Activated T-cell treated with anti-CD3 and anti-CD28 coated beads, Interleukin-2, amount 50 U/mL, for 1 hour (primary cell): Measurements from ENCODE around the gene ADRA2B.

Source experiments
- DNase-seq: peaks from one replicate; pipeline ENCODE4 v3.0.0-alpha.2; 2020

The ADRA2B gene

DNA sequence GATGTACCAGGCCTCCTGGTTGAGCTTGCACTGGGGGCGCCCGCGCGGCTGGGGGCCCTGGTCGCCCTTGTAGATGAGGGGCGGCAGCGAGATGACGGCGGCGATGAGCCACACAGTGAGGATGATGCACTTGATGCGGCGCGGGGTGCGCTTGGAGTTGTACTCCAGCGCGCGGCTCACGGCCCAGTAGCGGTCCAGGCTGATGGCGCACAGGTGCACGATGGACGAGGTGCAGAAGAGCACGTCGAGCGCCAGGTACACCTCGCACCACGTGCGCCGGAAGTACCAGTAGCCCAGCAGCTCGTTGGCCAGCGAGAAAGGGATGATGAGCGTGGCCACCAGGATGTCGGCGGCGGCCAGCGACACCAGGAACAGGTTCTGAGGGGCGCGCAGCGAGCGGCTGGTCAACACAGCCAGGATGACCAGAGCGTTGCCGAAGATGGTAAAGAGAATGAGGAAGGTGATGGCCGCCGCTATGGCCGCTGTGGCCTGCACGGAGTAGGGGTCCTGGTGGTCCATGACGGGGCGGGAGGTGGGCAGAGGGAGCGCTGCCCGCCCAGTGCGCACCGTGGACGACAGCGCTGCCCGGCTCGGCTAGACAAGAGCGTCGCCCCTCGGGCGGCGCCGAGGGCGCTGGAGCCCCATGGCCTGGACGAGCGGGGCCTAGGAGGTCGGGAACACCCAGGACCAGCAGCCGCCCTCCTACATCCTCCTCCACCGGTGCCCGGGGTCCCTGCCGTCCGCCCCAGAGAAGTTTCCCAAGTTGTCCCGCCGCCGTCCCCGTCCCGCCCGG lies 544 bp downstream of the ADRA2B start:
- DNase-seq, result peak; percentile 18

- DNase-seq, result peak; percentile 18
Measured at GRCh38 chr2:96114903-96115581, 1.3 kb downstream of the ADRA2B start.

- DNase-seq, result peak; percentile 16
Measured at GRCh38 chr2:96114546-96114902, 1.8 kb downstream of the ADRA2B start.

- peak; percentile 10 for DNase-seq
Measured at GRCh38 chr2:96113951-96114350, 2.4 kb downstream of the ADRA2B start.

- peak; percentile 32 for DNase-seq
Measured at GRCh38 chr2:96113367-96113677, 3.0 kb downstream of the ADRA2B start.

DNA sequence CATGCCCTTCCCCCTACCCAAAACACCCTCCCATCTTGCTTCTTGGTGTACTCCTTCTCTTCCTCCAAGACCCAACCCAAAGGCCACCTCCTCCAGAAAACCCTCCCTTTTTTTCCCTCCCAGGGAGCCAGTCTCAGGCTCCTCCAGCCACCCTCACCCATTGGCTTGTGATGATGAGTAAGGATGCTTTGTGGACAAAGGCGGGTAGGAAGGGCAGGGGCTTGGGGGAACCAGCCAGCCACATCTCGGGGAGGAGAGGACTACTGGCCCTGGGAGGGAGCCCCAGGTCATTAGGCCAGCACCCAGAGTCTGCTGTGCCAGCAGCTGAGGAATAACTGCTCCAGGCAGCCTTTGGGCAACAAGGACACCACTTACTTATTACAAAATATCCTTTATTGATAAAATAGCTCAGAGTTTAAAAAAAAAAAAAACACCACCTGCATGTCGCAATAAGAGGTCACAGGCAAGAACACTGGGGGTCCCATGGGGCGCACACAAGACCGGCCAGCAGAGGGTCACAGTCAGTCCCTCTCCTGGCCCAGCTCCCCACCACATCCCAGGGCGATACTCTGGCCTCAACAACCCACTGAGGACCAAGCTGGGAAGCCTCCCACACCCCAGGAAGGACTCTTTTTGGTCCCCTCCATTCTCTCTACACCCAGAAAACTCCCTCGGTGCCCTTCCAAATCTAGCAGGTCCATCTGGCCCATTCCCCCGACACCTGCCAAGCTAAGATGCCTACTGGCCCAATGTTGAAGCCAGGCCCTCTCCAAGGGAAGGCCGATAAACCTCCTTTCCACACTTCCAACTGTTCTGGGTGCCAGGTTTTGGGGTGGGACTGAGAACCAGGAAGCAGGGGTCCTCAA lies 3.6 kb downstream of the ADRA2B start:
- DNase-seq, result peak; percentile 6

DNA sequence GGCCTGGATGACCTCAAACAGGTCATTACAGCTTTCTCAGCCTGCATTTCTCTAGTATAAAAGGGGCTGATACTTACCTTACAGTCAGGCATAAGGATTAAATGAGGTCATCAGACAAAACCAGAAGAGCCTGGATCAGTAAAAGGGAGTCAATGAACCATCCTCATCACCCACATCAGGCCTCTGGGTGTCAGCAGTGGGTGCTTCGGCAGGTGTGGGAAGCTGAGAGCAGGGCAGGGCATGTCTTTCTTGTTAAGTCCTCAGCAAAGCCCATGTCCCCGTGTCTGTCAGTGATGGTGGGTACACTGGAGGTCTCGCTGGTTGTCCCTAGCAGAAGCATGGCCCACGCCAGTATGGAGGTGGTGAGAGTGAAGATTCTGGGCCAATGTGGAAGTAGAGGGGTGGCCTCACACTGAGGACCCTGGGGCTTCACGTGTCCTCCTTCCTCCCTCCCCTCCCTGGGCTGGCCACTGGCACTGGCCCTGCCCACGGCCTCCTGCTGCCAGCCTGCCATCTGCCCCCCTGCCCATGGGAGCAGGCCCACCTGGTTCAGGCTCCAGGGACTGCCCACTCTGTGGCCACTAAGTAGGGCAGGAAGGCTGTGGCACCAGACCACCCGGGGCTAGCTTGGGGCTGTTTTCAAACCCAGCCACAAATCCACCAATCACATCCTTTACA lies 4.4 kb downstream of the ADRA2B start:
- DNase-seq, result no peak

GRCh38 chr2:96111257-96111640 lies 5.1 kb downstream of the ADRA2B start:
- no peak for DNase-seq

DNA sequence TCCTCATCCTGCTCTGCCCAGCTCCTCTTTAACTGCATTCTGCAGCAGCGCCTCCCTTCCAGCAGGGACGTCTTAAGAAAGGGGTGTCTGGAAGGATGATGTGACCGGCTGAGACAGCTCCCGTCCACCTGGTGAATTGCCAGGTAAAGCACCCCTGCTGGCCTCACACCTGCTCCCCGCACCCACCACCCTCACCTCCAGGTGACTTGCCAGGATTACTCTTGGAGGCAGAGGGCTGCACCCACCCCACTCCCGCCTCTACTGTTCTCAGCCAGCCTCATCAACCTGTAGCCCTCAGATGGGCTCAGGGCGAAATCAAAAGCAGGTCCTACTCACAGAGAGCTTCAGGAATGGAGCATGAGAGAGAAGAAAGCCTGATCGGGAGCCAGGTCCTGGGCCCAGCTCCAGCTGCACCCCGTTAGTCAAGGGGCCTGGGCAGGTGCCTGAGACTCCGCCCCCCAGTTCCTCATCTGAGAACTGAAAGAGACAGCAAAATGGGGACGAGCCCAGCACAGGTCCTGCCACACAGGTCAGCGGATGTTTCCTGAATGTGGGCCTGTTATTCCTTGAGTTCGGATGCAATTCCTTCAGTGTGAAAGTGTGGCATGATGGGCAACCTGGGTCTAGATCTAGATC lies 5.6 kb downstream of the ADRA2B start:
- DNase-seq, result peak; percentile 14

DNA sequence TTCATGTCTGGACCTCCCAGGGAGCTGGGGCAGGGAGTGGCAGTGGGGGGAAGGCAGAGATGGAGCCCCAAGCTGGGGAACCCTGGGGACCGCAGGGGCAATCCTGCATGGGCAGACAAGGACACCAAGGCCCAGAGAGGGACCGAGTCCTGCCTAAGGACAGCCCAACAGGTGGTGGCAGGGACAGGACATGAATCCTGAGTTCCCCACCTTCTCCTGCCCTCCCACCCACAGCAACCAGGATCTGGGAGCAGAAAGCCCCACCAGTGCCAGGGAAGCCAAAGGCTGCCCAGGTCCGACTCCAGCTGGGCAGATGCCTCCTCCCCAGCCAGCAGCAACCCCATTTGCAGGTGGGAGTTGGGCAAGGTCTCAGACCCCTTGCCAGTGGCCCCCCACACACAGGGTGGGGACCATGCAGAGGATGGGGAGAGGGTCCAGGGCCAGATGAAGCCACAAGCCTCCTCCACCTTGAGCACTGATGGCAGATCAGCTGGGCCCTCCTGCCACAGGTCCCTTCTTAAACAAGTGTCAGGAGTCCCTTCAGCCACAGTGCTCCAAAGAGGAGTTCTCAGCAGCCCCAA lies 6.3 kb downstream of the ADRA2B start:
- no peak for DNase-seq

DNA sequence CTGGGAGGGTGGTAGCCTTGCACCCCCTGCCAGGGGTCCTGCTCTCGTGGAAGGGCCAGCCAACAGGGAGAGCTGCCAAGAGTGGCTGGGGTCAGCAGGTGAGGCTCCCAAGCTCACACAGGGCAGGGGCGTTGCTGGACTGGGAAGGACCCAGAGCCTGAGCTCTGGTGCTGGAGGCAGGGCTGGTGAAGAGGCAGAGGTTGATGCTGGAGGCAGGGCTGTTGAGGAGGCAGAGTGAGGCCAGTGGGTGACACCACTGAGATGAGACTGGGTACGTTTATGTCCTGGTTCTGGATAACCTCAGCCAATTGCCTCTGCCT lies 7.0 kb downstream of the ADRA2B start:
- no peak for DNase-seq

- DNase-seq, result peak; percentile 7
Measured at GRCh38 chr2:96108541-96109360, 7.6 kb downstream of the ADRA2B start.

DNA sequence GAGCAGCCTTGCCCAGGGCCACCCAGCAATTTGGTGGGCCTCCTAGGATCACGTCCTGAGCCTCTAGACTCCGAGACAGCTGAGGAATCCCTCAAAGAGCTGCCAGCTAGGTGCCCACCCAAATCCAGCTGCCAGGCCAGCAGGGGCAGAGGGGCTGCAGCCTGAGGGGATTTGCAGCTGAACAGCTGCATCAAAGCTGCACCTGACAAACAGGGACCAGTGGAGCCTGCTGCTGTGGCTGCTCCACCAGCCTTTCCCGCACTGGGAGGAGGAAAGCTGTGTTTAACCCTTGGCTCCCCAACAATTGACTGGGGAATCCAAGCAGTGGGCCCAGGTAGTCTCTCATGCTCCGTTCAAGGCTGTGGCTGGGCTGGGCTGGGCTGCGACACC lies 8.2 kb downstream of the ADRA2B start:
- DNase-seq, result peak; percentile 13

GRCh38 chr2:96107708-96108065 lies 8.7 kb downstream of the ADRA2B start:
- peak; percentile 4 for DNase-seq

DNA sequence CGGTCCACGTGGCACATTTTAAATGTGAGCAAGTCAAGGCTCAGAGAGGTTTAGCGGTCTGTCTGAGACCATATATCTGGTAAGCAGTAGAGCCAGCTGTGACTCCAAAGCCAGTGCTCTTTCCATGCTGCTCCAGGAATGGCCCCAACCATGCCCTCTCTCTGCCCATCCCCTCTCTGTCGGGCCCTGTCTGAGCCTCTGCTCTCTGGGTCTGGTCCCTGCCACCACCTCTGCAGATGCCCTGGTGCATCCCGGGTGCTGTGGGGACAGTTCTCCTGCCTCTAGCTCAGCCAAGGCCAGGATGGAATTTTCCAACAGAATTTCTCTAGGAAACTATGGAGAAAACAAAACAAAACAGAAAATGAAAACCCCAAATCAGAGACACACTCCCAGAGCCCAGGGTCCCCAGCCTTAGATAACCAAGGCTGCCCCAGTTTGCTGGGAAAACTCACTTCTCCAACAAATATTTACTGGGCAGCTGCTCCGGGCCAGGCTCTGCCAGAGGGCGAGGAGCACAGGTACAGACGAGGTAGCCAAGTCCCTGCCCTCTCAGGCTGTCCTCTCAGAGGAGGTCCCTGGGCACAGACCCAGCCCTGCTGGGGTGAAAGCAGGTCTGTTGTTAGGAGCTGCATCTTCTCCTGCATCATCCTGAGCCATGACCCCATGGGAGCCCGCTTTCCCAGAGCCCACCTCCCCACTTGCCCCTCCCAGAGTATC lies 9.2 kb downstream of the ADRA2B start:
- peak; percentile 14 for DNase-seq

DNA sequence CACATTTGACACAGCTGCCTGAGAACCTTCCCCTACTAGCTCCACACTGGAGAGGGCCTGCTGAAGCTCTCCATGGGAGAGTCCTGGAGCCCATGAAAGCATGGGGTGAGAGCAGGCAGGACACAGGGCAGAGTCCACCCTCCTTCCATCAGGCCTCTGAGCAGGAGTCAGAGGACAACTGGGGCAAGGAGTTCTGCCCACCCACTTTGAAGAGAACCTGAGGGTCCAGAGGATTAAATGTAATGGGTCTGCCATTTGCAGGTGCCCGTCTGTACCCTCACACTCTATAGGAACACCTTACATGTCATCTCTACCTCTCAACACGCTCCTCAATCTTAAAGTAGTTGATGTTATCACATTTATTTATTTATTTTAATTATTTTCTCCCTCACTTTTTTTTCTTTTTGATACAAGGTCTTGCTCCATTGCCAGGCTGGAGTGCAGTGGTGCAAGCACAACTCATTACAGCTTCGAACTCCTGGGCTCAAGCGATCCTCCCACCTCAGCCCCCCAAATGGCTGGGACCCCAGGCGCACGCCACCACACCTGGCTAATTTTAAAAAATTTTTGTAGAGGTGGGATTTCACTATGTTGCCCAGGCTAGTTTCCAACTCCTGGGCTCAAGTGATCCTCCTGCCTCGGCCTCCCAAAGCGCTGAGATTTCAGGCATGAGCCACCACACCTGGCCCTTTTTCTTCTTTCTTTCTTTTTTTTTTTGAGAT lies 10.2 kb downstream of the ADRA2B start:
- DNase-seq, result no peak

GRCh38 chr2:96105152-96105915 lies 11.0 kb downstream of the ADRA2B start:
- peak; percentile 9 for DNase-seq

- DNase-seq, result no peak
Measured at GRCh38 chr2:96104487-96104861, 11.9 kb downstream of the ADRA2B start.

- peak; percentile 10 for DNase-seq
Measured at GRCh38 chr2:96103761-96104486, 12.4 kb downstream of the ADRA2B start.
